C4-2B (cell line): ENCODE measurements around the gene KRTAP10-8.

Experiments
- H3K27ac ChIP-seq: fragments of 450-650 bp; 2 replicates; pipeline ENCODE4 v1.5.1; 2017
- ZFX ChIP-seq: fragments of 450-650 bp; IDR thresholded peaks from 2 replicates; pipeline ENCODE4 v1.6.1; 2017
- TF ChIP-seq, protein P1 (sequence below): fragments of 450-650 bp; conservative IDR thresholded peaks from 2 replicates; pipeline ENCODE4 v1.5.1; 2017; ENCODE audit warnings: mild to moderate bottlenecking

KRTAP10-8 gene

GRCh38 chr21:44590311-44590721 lies 21.6 kb upstream of the KRTAP10-8 start:
- H3K27ac ChIP-seq: no peak overlapping the region
- TF ChIP-seq, protein P1, sequence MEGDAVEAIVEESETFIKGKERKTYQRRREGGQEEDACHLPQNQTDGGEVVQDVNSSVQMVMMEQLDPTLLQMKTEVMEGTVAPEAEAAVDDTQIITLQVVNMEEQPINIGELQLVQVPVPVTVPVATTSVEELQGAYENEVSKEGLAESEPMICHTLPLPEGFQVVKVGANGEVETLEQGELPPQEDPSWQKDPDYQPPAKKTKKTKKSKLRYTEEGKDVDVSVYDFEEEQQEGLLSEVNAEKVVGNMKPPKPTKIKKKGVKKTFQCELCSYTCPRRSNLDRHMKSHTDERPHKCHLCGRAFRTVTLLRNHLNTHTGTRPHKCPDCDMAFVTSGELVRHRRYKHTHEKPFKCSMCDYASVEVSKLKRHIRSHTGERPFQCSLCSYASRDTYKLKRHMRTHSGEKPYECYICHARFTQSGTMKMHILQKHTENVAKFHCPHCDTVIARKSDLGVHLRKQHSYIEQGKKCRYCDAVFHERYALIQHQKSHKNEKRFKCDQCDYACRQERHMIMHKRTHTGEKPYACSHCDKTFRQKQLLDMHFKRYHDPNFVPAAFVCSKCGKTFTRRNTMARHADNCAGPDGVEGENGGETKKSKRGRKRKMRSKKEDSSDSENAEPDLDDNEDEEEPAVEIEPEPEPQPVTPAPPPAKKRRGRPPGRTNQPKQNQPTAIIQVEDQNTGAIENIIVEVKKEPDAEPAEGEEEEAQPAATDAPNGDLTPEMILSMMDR: no peak
- no peak for TF ChIP-seq ZFX

- H3K27ac ChIP-seq: peak overlapping the region; percentile 54
Measured at GRCh38 chr21:44590897-44591800, 20.7 kb upstream of the KRTAP10-8 start.

GRCh38 chr21:44591801-44592130 lies 20.1 kb upstream of the KRTAP10-8 start:
- peak overlapping the region; percentile 54 for H3K27ac ChIP-seq

GRCh38 chr21:44592446-44593311 lies 19.2 kb upstream of the KRTAP10-8 start, which contains the start of gene KRTAP10-6:
KRTAP10-6 (minus strand) TSS chr21:44592505; CDS start chr21:44592484, 21 bp downstream.
- H3K27ac ChIP-seq: peak within 1 kb of the TSS; percentile 54

GRCh38 chr21:44593598-44594405 lies 18.1 kb upstream of the KRTAP10-8 start:
- TF ChIP-seq, protein P1: no peak
- no peak for TF ChIP-seq ZFX
- no peak overlapping the region for H3K27ac ChIP-seq

More at GRCh38 chr21:44592446-44593311, 19.2 kb upstream of the KRTAP10-8 start, which contains the start of gene KRTAP10-6:
- no peak for TF ChIP-seq ZFX
- TF ChIP-seq, protein P1: no peak

- H3K27ac ChIP-seq: no peak overlapping the region
- no peak for TF ChIP-seq ZFX
- TF ChIP-seq, protein P1: no peak
Measured at GRCh38 chr21:44594406-44594916, 17.4 kb upstream of the KRTAP10-8 start.

- TF ChIP-seq, protein P1: no peak
- TF ChIP-seq ZFX: no peak
- H3K27ac ChIP-seq: no peak overlapping the region
Measured at GRCh38 chr21:44595524-44595923, 16.4 kb upstream of the KRTAP10-8 start.
